Right atrium auricular region (tissue), 2 donors: ENCODE results near the gene WWP2. TPM values are rescaled to one million over a fixed set of nuclear protein-coding genes. Genes with fewer than 3 reads are reported as not detected.
"Not testable (repeated sequence)": the region's sequence is repeated elsewhere in the genome, so short reads cannot be mapped to it uniquely, and the experiment has no call there.

ENCODE experiments used
- DNase-seq: peaks from one replicate; pipeline ENCODE4 v3.0.0-alpha.2; 2019; ENCODE audit warnings: low spot score
- H3K27ac ChIP-seq, 2 donors: fragments of 200-600 bp; sonication (generic); 1 replicate in 1 of 2; 2 replicates in 1 of 2; pipeline ENCODE4 v1.5.1; 2016 to 2019
- H3K27me3 ChIP-seq, 2 donors: fragments of 200-600 bp; sonication (generic); one replicate each; pipeline versions ENCODE4 v1.5.1 to v1.6.0; 2017 to 2019
- H3K36me3 ChIP-seq: fragments of 200-600 bp; sonication (generic); one replicate; pipeline ENCODE4 v1.5.1; 2016
- H3K4me1 ChIP-seq, 2 donors: fragments of 200-600 bp; sonication (generic); one replicate each; pipeline versions ENCODE4 v1.5.1 to v1.6.0; 2017 to 2019
- H3K4me3 ChIP-seq, 2 donors: fragments of 200-600 bp; sonication (generic); 1 replicate in 1 of 2; 2 replicates in 1 of 2; pipeline ENCODE4 v1.5.1; 2017 to 2019; ENCODE audit warnings: mild to moderate bottlenecking in 1 of 2, moderate library complexity in 1 of 2
- H3K9me3 ChIP-seq, 2 donors: fragments of 200-600 bp; sonication (generic); one replicate each; pipeline ENCODE4 v1.5.1; 2019
- microRNA counts, 2 donors: library from miRNA; unstranded; fragments of <30 nt; microRNA quantifications; one replicate each; lab custom pipeline; 2016 to 2017
- microRNA-seq, 2 donors: library from miRNA; unstranded; fragments of <30 nt; microRNA quantifications; one replicate each; pipeline ENCODE4, GENCODE V29; 2016 to 2017; ENCODE audit warnings: borderline number of aligned reads in 2 of 2, borderline replicate concordance in 1 of 2
- total RNA-seq, 2 donors: library from RNA; depleted of rRNA; stranded (reverse); fragments of >200 nt; gene quantifications; one replicate each; pipeline ENCODE4 v1.1.0, GENCODE V29; 2016

Gene WWP2
- total RNA-seq, 2 donors from 2014 or later, result 16.1 to 21.2 TPM

DNA sequence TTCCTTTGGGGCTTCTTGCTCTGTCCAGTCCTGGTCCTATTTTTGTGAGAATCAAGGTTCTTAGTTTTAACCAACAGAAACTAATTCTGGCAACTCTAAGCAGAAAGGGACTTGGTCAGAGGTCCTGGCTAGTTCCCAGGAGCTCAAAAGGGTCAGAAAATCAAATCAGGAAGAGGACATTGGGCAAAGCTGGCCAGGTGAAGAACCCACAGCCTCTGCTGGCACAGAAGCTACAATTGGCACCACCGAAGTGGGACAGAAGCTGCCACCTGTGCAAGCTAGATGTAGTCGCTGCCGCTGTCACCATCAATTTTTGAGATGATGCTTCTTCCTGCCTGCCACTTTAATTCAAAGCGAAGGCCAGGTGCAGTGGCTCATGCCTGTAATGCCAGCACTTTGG is 207.5 kb downstream of the WWP2 start:
- not testable (repeated sequence) for DNase-seq, H3K4me1 ChIP-seq, H3K27ac ChIP-seq

GRCh38 chr16:69972120-69972519 is 210.0 kb downstream of the WWP2 start:
- not testable (repeated sequence) for H3K27me3 ChIP-seq, H3K36me3 ChIP-seq, H3K4me3 ChIP-seq, H3K4me1 ChIP-seq, DNase-seq, H3K9me3 ChIP-seq, H3K27ac ChIP-seq

More for the DNA sequence above, 207.5 kb downstream of the WWP2 start:
- not testable (repeated sequence) for H3K9me3 ChIP-seq, H3K36me3 ChIP-seq, H3K27me3 ChIP-seq, H3K4me3 ChIP-seq

DNA sequence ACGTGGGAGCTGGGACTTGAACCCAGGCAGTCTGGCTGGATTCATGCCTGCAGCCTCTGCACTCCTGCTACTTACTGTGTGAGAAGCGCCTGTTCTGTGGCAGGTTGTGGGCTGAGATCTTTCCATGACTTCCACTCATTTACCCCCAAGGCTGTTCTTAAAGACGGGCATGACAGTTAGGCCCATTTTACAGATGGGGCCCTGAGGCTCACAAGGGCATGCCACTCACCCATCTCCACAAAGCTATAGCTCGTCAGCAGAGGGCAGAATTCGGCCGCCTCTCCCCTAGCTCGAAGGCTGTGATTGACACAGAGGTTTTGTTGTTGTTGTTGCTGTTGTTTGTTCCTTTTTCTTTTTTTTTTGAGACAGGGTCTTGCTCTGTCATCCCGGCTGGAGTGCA is 210.8 kb downstream of the WWP2 start:
- DNase-seq, H3K36me3 ChIP-seq, H3K4me3 ChIP-seq, H3K9me3 ChIP-seq, H3K27ac ChIP-seq, H3K27me3 ChIP-seq, H3K4me1 ChIP-seq: not testable (repeated sequence)

DNA sequence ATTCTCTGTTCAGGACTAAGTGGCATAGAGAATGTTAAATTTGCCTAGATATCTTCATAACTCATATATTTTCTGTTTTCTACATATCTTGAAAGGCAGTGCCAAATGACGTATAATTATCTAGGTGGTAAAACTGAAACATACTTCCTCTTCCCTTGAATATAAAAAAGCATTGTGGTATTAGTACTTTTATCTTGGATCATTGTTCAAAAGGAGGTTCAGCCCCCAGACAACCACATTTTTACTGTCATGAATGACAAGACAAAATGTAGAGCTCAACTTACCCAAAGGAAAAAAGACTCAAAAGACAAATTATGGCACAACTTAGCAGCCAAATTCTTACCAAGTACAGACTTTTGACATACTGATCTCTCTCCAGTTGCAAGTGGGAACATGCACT is 223.1 kb downstream of the WWP2 start:
- not testable (repeated sequence) for H3K27me3 ChIP-seq, DNase-seq, H3K4me3 ChIP-seq, H3K36me3 ChIP-seq, H3K4me1 ChIP-seq, H3K9me3 ChIP-seq, H3K27ac ChIP-seq

MicroRNAs encoded within 50 kb of the gene (microRNA counts, 767-probe panel; counts per million panel counts)
- microRNA hsa-miR-140-3p (lab: Ali Mortazavi, UCI) (0 to 2,247 counts per million in 2 donors), microRNA hsa-miR-140-5p (lab: Ali Mortazavi, UCI) (3,379 to 6,442 counts per million in 2 donors)

Small RNA genes lying within 50 kb of the gene (microRNA-seq; reads per million reads assigned to microRNA genes)
- 4,276 to 4,999 reads per million in 2 donors for gene MIR140

Other genes starting within 250 kb of the WWP2 start
- gene NFAT5, start 196.4 kb upstream of the WWP2 start, total RNA-seq, result 10 to 100 TPM; 16.4 to 22.6 TPM
- 10 to 100 TPM; 41.8 to 62.9 TPM for gene NQO1, start 35.8 kb upstream of the WWP2 start, total RNA-seq
- gene NOB1, start 7.4 kb upstream of the WWP2 start, total RNA-seq, result 10 to 100 TPM; 12.9 to 22.2 TPM
- under 1 TPM in 1 of 2 donors, not detected in 1; 0.47 TPM for gene CLEC18A, start 189.0 kb downstream of the WWP2 start, total RNA-seq